ENCODE data around the gene SDK1.

Gene SDK1

DNA sequence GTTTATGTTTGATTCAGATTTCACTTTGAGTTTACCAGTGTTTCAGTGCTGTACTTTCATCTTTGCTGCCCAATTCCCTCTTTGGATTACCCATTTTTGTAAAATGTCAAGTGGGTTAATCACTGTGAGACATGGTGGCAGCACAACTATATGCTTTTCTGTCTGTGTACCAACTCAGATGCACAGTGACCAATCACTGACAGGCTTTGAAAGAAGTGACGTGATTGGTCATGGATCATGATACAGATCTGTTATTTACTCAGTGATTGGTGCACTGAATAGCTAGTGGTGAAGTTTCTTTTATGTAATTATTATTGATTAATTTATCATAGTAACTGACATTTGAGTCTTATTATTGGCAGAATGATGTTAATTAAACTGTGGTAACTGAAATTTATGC is 126.9 kb downstream of the SDK1 start:
- TF ChIP-seq, protein P1, sequence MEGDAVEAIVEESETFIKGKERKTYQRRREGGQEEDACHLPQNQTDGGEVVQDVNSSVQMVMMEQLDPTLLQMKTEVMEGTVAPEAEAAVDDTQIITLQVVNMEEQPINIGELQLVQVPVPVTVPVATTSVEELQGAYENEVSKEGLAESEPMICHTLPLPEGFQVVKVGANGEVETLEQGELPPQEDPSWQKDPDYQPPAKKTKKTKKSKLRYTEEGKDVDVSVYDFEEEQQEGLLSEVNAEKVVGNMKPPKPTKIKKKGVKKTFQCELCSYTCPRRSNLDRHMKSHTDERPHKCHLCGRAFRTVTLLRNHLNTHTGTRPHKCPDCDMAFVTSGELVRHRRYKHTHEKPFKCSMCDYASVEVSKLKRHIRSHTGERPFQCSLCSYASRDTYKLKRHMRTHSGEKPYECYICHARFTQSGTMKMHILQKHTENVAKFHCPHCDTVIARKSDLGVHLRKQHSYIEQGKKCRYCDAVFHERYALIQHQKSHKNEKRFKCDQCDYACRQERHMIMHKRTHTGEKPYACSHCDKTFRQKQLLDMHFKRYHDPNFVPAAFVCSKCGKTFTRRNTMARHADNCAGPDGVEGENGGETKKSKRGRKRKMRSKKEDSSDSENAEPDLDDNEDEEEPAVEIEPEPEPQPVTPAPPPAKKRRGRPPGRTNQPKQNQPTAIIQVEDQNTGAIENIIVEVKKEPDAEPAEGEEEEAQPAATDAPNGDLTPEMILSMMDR (IDR thresholded peaks at IDR 0.05), result no peak
- no peaks in the 10 kb centered on the region for H3K4me1 ChIP-seq
- no peaks in the 10 kb centered on the region for H3K27me3 ChIP-seq (ENCODE audit: control insufficient read depth, insufficient read depth, low read length)
- no peaks in the 10 kb centered on the region for H3K79me2 ChIP-seq
- H2AFZ ChIP-seq, result no peak overlapping the region
- no peak overlapping the region for H3K4me2 ChIP-seq (ENCODE audit: low read length)
- no peak overlapping the region for H3K9ac ChIP-seq
- H3K4me3 ChIP-seq (ENCODE audit: low read depth, low read length), result no peak overlapping the region
- H3K27ac ChIP-seq, result no peak overlapping the region
- H3K36me3 ChIP-seq (ENCODE audit: control insufficient read depth, insufficient read depth, low read length), result no peaks in the 10 kb centered on the region
- no peaks in the 10 kb centered on the region for H3K9me3 ChIP-seq (ENCODE audit: control insufficient read depth, low read length)

DNA sequence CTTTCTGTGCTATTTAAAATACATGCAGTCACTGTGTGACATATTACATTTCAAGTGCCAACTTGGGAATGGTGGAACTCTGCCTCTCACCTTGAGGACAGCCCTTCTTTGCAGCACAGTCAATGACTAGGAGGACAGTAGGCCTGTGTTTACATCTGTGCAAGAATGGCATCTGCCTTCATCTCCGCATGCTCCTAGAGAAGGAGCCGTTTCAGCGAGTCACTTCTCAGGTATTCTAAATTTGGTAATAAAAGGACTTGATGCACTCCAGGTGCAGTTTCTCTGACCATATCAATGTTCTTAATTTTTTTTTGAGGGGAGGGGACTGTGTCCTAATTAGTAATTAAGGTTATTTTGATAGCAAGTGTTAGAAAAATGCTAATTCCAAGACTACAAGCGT is 128.9 kb downstream of the SDK1 start:
- Histone ChIP-seq H2AFZ (no peak overlapping the region), H3K4me3 (ENCODE audit: low read depth, low read length) (no peak overlapping the region), H3K27me3 (ENCODE audit: control insufficient read depth, insufficient read depth, low read length) (no peaks in the 10 kb centered on the region), H3K27ac (no peak overlapping the region), H3K9ac (no peak overlapping the region), H3K79me2 (no peaks in the 10 kb centered on the region), H3K9me3 (ENCODE audit: control insufficient read depth, low read length) (no peaks in the 10 kb centered on the region), H3K36me3 (ENCODE audit: control insufficient read depth, insufficient read depth, low read length) (no peaks in the 10 kb centered on the region), H3K4me2 (ENCODE audit: low read length) (no peak overlapping the region), H3K4me1 (no peaks in the 10 kb centered on the region)
- TF ChIP-seq, protein P1 (IDR thresholded peaks at IDR 0.05), result no peak

DNA sequence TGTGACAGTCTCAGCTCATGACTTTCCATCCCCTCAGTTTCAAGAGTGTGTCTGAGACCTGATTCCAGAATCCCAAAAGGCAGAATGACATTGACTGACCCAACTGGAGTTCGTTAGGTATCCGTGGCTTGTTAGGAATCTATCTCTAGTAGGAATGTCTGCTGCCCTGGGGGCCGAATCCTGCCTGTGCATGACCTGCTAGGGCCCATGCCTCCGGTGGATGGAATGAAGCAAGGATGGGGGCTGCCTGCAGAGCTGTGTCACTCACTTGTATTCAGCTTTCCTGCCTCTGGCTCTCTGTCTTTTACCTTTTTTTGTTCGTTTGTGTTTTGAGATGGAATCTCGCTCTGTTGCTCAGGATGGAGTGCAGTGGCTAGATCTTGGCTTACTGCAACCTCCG is 129.5 kb downstream of the SDK1 start:
- Histone ChIP-seq H3K36me3 (ENCODE audit: control insufficient read depth, insufficient read depth, low read length) (no peaks in the 10 kb centered on the region), H3K79me2 (no peaks in the 10 kb centered on the region), H3K9me3 (ENCODE audit: control insufficient read depth, low read length) (no peaks in the 10 kb centered on the region), H3K27me3 (ENCODE audit: control insufficient read depth, insufficient read depth, low read length) (no peaks in the 10 kb centered on the region), H3K4me3 (ENCODE audit: low read depth, low read length) (no peak overlapping the region), H3K4me2 (ENCODE audit: low read length) (no peak overlapping the region), H3K4me1 (no peaks in the 10 kb centered on the region), H3K9ac (no peak overlapping the region), H2AFZ (no peak overlapping the region), H3K27ac (no peak overlapping the region)
- TF ChIP-seq, protein P1 (IDR thresholded peaks at IDR 0.05), result no peak

DNA sequence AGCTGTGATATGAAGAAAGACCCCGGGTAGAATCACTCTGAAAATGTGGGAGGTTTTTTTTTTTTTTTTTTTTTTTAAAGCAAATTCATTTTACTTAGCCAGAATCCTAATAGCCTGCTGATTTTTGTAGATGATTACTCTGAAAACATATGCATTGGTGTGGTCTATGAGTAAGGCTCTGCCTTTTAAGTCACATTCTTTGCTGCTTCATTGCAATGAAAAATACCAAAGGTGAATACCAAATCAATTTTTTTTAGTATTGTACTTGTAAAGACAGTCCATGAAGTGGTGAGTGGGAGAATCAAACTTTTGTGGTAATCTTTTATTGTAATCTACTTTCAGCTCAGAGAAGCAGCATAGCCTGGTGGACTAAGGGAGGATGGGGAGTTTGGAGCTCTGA is 130.3 kb downstream of the SDK1 start:
- Histone ChIP-seq H3K79me2 (no peaks in the 10 kb centered on the region), H3K4me1 (no peaks in the 10 kb centered on the region), H3K9ac (no peak overlapping the region)

DNA sequence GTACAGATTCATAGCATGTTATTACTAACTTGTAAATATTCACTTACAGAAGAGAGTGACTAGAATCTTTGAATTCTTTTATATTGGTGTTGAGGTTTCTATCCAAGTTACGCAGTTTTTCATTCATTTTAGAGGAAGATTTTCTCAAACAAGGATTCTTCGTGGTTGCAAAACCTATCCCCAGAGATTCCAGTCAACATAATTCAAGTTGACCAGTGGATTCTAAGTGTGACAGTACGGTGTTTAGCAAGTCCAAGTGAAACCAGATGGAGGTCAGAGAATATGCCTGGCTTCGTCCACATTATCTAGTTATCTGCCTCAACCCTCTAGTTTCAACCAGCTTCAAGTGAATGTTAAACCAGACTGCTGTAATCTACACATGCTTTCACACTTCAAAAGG is 131.9 kb downstream of the SDK1 start:
- TF ChIP-seq, protein P1 (IDR thresholded peaks at IDR 0.05), result no peak

More for the DNA sequence above, 130.3 kb downstream of the SDK1 start:
- Histone ChIP-seq H3K27me3 (ENCODE audit: control insufficient read depth, insufficient read depth, low read length) (no peaks in the 10 kb centered on the region), H3K27ac (no peak overlapping the region), H3K4me2 (ENCODE audit: low read length) (no peak overlapping the region), H3K36me3 (ENCODE audit: control insufficient read depth, insufficient read depth, low read length) (no peaks in the 10 kb centered on the region), H2AFZ (no peak overlapping the region), H3K4me3 (ENCODE audit: low read depth, low read length) (no peak overlapping the region), H3K9me3 (ENCODE audit: control insufficient read depth, low read length) (no peaks in the 10 kb centered on the region)
- TF ChIP-seq, protein P1 (IDR thresholded peaks at IDR 0.05), result no peak

More for the DNA sequence above, 131.9 kb downstream of the SDK1 start:
- no peak overlapping the region for H3K4me3 ChIP-seq (ENCODE audit: low read depth, low read length)
- H3K79me2 ChIP-seq, result no peaks in the 10 kb centered on the region
- H3K4me2 ChIP-seq (ENCODE audit: low read length), result no peak overlapping the region
- no peaks in the 10 kb centered on the region for H3K9me3 ChIP-seq (ENCODE audit: control insufficient read depth, low read length)
- no peak overlapping the region for H2AFZ ChIP-seq
- H3K36me3 ChIP-seq (ENCODE audit: control insufficient read depth, insufficient read depth, low read length), result no peaks in the 10 kb centered on the region
- H3K9ac ChIP-seq, result no peak overlapping the region
- no peaks in the 10 kb centered on the region for H3K27me3 ChIP-seq (ENCODE audit: control insufficient read depth, insufficient read depth, low read length)
- H3K27ac ChIP-seq, result no peak overlapping the region
- no peaks in the 10 kb centered on the region for H3K4me1 ChIP-seq

All from parathyroid adenoma (tissue), 2 donors.